ENCODE results near the gene MAP3K8. TPM values are rescaled to one million over a fixed set of nuclear protein-coding genes. Genes with fewer than 3 reads are reported as not detected.
A peak's percentile ranks its signal among the peaks of the same experiment; 100 is the strongest.

MAP3K8 gene
- total and polyA plus RNA-seq, 4 donors = 37.0 to 77.9 (median 50.5) TPM

DNA sequence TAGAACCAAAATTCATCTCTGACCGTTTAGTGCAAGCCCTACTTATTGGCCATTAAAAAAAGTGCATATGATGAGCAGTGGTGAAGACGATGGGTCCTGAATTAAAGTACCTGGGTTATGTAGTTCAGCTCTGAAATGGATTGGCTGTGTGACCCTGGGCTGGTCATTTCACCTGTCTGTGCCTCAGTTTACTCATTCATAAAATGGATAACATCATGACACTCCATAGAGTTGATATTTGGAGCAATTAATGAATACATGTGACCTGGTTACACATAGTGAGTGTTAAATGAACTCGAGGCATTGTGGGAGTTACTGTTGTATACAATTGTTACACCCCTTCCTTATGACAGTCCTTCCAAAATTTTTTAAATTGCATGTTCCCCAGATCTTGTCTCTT, 9.1 kb downstream of the MAP3K8 start:
- ATAC-seq (ENCODE audit: insufficient read depth, low FRiP score) (no peak), DNase-seq (no peak)
- 89 to 94% methylated on average over 3 of the region's 3 CpGs for WGBS, 2 donors
- no peaks in the 10 kb centered on the region for H3K9me3 ChIP-seq (ENCODE audit: control insufficient read depth in 4 of 4, insufficient read depth in 3 of 4, low read length in 3 of 4)
- no peaks in the 10 kb centered on the region for H3K27me3 ChIP-seq (ENCODE audit: control insufficient read depth in 3 of 3, insufficient read depth in 3 of 3, low read length in 2 of 3)
- no peak overlapping the region for H3K4me3 ChIP-seq
- peaks cover 0 to 26% (median 8%) of the 10 kb centered on the region in 5 donors for H3K4me1 ChIP-seq (ENCODE audit: control insufficient read depth in 5 of 5, insufficient read depth in 5 of 5, low read length in 5 of 5)
- H3K9ac ChIP-seq (ENCODE audit: insufficient read depth in 1 of 2, low read length in 2 of 2) = no peak overlapping the region
- peaks cover 0 to 27% (median 22%) of the 10 kb centered on the region in 4 donors for H3K36me3 ChIP-seq (ENCODE audit: control insufficient read depth in 4 of 4, insufficient read depth in 4 of 4, low read length in 4 of 4)
- TF ChIP-seq, protein P1, sequence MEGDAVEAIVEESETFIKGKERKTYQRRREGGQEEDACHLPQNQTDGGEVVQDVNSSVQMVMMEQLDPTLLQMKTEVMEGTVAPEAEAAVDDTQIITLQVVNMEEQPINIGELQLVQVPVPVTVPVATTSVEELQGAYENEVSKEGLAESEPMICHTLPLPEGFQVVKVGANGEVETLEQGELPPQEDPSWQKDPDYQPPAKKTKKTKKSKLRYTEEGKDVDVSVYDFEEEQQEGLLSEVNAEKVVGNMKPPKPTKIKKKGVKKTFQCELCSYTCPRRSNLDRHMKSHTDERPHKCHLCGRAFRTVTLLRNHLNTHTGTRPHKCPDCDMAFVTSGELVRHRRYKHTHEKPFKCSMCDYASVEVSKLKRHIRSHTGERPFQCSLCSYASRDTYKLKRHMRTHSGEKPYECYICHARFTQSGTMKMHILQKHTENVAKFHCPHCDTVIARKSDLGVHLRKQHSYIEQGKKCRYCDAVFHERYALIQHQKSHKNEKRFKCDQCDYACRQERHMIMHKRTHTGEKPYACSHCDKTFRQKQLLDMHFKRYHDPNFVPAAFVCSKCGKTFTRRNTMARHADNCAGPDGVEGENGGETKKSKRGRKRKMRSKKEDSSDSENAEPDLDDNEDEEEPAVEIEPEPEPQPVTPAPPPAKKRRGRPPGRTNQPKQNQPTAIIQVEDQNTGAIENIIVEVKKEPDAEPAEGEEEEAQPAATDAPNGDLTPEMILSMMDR (IDR thresholded peaks at IDR 0.05; ENCODE audit: control extremely low read depth, extremely low read depth) = no peak
- H3K27ac ChIP-seq (ENCODE audit: low read depth in 1 of 2, low read length in 1 of 2) = no peak overlapping the region

DNA sequence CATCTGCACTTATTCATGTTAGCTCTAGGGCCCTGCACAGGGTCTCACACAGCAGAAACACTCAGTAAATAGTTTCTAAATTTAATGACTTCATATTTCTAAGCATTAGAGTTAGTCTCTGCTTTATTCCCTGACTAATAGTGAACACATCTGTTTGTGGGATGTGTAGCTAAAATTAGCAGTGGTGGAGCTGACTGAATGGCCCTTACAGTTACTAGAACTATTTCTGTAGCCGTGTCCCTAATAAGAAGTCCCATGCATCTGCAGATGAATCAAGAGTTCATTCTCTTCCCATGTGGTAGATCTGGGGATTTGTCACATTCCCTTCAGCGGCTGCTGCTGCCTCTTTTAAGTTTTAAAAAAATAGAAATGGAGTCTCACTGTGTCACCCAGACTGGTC, 11.7 kb downstream of the MAP3K8 start:
- peaks cover 0 to 34% (median 22%) of the 10 kb centered on the region in 4 donors for H3K36me3 ChIP-seq (ENCODE audit: control insufficient read depth in 4 of 4, insufficient read depth in 4 of 4, low read length in 4 of 4)
- WGBS, 2 donors = 35 to 78% methylated on average over 2 of the region's 2 CpGs
- H3K27me3 ChIP-seq (ENCODE audit: control insufficient read depth in 3 of 3, insufficient read depth in 3 of 3, low read length in 2 of 3) = no peaks in the 10 kb centered on the region
- no peaks in the 10 kb centered on the region for H3K9me3 ChIP-seq (ENCODE audit: control insufficient read depth in 4 of 4, insufficient read depth in 3 of 4, low read length in 3 of 4)
- peaks cover 0 to 21% (median 0%) of the 10 kb centered on the region in 5 donors for H3K4me1 ChIP-seq (ENCODE audit: control insufficient read depth in 5 of 5, insufficient read depth in 5 of 5, low read length in 5 of 5)
- no peak overlapping the region for H3K9ac ChIP-seq (ENCODE audit: insufficient read depth in 1 of 2, low read length in 2 of 2)
- no peak overlapping the region for H3K4me3 ChIP-seq
- ATAC-seq (ENCODE audit: insufficient read depth, low FRiP score) (peak; percentile 36), DNase-seq (peak in 1 of 3 donors; percentile 23)
- TF ChIP-seq, protein P1 (IDR thresholded peaks at IDR 0.05; ENCODE audit: control extremely low read depth, extremely low read depth) = no peak
- no peak overlapping the region for H3K27ac ChIP-seq (ENCODE audit: low read depth in 1 of 2, low read length in 1 of 2)

DNA sequence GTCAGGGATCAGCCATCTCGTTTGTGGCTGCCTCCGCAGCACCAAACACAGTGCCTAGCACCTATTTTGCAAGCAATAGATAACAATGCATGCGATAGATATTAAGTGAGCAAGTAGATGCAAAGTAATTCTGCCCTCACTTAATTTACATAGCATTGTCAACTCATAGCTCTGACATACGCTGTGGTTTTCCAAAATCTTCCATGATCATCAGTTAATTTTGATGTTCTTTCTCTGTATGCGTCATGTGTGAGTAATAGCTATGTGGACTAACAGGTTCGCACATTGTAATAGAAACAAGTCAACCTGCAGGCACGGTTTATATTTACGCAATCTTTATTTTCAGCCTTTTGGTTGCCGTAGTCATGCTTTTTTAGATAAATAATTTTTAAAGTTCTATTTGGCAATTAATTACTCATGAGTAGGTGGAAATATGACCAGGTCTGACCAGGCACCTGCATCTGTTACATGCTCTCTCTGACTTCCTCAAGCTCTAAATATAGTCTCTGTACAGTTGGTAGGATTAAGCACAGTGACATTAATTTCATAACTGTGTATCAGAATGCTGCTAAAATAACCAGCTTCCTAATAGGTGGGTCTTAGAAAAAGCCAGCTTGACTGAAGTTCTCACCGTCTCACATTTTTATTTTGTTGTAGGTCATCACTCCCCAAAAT, 13.3 kb downstream of the MAP3K8 start:
- DNase-seq (no peak), ATAC-seq (ENCODE audit: insufficient read depth, low FRiP score) (no peak)
- Histone ChIP-seq H3K9me3 (ENCODE audit: control insufficient read depth in 4 of 4, insufficient read depth in 3 of 4, low read length in 3 of 4) (no peaks in the 10 kb centered on the region), H3K4me1 (ENCODE audit: control insufficient read depth in 5 of 5, insufficient read depth in 5 of 5, low read length in 5 of 5) (peaks cover 0 to 21% (median 0%) of the 10 kb centered on the region in 5 donors), H3K36me3 (ENCODE audit: control insufficient read depth in 4 of 4, insufficient read depth in 4 of 4, low read length in 4 of 4) (peaks cover 0 to 33% (median 21%) of the 10 kb centered on the region in 4 donors), H3K4me3 (no peak overlapping the region), H3K27me3 (ENCODE audit: control insufficient read depth in 3 of 3, insufficient read depth in 3 of 3, low read length in 2 of 3) (no peaks in the 10 kb centered on the region), H3K9ac (ENCODE audit: insufficient read depth in 1 of 2, low read length in 2 of 2) (no peak overlapping the region), H3K27ac (ENCODE audit: low read depth in 1 of 2, low read length in 1 of 2) (no peak overlapping the region)
- TF ChIP-seq, protein P1 (IDR thresholded peaks at IDR 0.05; ENCODE audit: control extremely low read depth, extremely low read depth) = no peak
- WGBS, 2 donors = 71 to 77% methylated on average over 10 of the region's 10 CpGs
